Suppressor macrophage treated with lipopolysaccharide for 1 hour (primary cell): Measurements from ENCODE around the gene RTCA.
"Not testable (repeated sequence)": the region's sequence is repeated elsewhere in the genome, so short reads cannot be mapped to it uniquely, and the experiment has no call there.

ENCODE experiments used
- DNase-seq, 3 donors: peaks; one replicate each; pipeline ENCODE4 v3.0.0-alpha.2; 2020 to 2022

The RTCA gene

DNA sequence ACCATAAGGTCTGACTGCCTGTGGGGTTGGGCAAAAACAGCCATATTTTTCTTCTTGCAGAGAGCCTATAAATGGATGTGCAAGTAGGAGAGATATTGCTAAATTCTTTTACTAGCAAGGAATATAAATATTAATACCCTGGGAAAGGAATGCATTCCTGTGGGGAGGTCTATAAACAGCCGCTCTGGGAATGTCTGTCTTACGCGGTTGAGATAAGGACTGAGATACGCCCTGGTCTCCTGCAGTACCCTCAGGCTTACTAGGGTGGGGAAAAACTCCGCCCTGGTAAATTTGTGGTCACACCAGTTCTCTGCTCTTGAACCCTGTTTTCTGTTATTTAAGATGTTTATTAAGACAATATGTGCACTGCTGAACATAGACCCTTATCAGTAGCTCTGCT, 1.9 kb upstream of the RTCA start:
- DNase-seq = not testable (repeated sequence)

DNA sequence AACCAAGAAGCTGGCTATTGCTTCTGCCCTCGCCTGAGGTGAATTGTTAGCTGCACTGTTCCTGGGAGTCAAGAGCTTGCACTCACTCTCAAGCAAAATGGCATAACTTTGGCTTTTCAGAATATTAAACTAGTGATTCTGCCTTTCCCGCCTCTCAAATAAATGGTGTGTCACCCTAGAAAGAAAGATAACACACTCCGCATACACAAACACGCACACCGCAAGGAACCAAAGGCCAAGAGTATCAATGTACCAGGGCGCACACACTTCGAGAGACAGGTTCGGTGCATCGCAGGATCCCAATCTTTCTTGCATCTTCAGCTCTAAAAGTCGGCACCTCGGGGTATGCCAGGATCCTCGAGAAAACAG, 470 bp upstream of the RTCA start:
- no peak for DNase-seq

DNA sequence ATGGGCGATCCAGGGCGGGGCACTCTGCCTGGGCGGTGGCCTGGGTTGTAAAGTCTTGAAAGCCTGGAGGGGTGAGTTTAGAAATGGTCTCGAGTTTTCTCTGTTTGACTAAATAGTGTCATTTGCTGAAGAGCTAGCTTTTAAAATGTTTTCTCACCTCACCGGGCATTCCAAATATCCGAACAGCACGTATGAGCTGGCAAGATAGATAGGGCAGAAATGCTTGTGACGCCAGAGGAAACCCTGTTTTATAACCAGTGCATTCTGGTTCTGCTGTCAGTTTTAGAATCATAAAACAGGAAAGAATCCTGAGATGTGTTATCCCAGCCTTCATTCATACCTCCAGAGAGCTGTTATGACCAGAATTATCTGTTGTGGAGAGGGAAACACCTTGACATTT, 725 bp downstream of the RTCA start:
- no peak for DNase-seq

DNA sequence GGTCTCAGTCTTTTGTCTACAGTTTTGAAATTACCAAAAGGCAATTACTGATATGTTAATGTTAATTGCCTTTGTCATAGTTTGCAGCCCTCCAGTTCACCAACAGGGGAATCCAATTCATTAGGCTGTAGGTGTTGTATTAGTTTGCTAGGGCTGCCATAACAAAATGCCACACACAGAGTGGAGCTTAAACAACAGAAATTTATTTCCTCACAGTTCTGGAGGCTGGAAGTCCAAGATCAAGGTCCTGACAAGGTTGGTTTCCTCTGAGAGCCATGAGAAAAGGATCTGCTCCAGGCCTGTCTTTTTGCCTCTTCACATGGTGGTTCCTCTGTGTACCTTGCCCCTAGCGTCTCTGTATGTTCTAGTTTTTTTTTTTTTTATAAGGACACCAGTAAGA, 1.3 kb downstream of the RTCA start:
- no peak for DNase-seq

DNA sequence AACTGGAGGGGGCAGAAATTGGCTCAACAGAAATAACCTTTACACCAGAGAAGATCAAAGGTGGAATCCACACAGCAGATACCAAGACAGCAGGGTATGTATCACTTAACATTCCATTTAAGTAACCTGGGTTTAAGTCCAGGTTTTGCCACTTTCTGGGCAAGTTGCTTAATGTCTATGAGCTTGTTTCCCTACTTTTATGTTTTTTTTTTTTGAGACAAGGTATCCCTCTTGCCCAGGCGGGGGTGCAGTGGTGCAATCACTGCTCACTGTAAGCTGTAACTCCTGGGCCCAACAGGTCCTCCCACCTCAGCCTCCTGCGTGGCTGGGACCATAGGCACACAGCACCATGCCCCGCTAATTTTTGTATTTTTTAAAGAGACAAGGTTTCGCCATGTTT, 2.2 kb downstream of the RTCA start:
- no peak for DNase-seq

DNA sequence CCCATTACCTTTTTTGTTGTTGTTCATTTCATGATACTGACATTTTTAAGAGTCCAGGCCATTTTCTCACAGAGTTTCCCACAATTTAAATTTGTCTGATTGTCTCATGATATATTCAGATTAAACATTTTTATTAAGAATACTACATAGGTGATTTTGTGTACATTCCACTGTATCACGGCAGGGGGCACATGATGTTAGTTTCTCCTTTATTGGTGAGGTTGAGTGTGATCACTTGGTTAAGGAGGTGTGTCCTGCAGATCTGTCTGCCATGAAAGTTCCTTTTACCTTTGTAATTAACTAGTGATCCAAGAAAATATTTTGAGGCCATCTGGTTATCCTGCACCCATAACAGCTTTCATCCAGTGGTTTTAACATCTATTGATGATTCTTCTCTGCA, 11.8 kb downstream of the RTCA start:
- DNase-seq = peak in 2 of 3 donors; percentile 8 to 30

DNA sequence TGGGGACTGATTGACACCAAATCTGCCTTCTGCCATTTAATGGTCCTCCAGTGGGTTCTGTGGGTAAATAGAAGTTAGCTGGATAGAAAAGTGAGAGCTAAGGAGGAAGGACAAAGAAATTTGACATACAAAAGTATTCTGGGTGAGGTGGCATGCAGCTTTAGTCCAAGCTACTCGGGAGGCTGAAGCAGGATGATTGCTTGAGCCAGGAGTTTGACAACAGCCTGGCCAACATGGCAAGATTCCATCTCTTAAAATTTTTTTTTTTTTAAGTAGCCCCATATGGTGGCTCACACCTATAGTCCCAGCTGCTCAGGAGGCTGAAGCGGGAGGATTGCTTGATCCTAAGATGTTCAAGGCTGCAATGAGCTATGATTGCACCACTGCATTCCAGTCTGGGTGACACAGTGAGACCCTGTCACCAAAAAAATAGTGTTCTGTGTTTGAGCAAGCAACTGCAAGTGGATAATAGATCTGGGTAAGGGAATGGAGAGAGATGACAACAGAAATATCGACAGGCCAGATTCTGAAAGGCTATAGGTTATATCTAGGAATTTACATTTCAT, 13.4 kb downstream of the RTCA start:
- DNase-seq = no peak

DNA sequence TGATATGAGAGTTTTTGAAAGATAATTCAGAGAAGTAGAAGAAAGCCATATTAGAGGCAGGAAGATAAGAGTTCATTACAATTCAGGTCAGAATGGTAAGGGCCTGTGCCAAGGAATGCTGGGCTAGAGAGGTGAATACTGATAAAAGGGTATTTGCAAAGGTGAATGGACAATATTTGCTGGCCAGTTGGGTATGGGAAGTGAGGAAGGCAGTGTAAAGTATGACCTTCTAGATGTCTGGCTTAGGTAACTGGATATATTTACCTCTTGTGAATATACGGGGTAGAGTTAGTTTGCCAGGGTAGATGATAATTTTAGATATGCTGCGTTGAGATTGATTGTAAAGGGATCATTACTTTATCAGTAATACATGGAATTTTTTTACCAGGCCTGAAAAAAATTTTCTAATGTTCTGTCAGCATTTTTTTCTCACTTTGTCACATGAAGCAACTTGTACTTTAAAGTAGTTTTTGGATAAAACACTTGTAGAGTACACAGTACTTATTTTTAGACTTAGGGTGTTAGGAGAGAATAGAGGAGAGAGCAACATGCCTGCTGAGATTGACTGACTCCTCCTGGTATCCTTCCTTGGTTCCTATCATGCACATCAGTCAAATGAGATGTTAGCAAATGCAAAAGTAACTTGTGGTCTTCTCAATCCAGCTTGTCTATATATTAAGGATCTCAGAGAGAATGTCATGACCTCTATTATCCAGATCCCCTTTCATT, 14.1 kb downstream of the RTCA start:
- no peak for DNase-seq

DNA sequence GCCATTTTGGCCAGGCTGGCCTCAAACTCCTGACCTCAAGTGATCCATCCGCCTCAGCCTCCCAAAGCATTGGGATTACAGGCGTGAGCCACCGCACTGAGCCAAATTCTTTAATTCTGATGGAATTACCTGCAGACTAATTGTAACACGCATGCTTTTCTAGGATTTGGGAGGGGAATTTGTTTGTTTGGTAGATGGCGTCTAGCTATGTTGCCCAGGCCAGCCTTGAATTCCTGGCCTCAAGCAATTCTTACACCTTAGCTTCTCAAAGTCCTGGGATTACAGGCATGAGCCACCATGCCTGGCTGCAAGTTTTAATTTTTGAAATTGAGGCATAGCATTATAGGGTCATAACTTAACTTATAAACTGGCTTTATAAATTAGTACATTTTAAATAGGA, 18.6 kb downstream of the RTCA start:
- DNase-seq = no peak

DNA sequence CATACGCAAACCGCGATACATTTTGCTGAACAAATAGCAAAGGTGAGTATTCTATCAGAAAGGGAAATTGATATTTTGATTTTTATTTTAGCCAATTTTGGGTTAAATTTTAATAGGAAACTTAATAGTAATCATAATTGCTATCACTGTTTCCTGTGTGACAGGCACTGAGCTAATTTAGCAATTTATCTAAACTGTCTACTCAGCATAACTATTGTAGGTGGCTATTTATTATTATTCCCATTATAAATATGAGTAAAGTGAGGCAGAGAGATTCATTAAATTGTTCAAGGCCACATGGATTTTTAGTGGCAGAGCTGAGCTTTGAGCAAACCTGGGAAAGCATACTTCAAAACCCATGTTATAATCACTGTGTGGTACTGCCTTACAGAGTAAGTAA, 21.1 kb downstream of the RTCA start:
- DNase-seq = no peak

DNA sequence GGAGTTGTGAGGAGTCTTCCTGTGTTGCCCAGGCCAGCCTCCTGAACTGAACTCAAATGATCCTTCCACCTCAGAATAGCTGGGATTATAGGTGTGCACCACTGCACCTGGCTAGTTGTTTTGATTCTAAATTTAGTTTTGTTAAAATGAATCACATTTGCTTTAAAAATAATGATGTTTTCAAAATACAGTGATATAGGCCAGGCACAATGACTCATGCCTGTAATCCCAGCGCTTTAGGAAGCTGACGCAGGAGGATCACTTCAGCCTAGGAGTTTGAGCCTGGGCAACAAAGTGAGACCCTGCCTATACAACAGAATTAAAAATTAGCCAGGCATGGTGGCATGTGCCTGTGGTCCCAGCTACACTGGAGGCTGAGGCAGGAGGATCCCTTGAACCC, 24.3 kb downstream of the RTCA start:
- DNase-seq = no peak

DNA sequence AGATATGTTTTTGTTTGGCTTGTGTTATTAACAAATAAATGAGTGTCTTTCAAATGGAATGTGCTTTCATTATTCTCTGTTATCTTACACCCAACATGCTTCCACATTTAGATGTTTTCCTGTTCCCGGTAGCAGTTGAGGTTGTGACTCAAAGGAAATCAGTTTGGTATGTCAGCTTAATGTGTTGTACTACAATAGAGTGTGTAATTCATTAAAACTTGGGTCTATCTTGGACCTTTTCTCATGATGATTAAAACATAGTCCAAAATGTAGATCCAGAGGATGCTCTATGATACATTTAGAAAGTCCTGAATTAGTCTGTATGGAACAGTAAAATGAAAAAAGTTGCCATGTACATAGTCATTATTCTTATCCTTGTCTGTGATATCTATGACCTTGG, 26.7 kb downstream of the RTCA start:
- DNase-seq = no peak

DNA sequence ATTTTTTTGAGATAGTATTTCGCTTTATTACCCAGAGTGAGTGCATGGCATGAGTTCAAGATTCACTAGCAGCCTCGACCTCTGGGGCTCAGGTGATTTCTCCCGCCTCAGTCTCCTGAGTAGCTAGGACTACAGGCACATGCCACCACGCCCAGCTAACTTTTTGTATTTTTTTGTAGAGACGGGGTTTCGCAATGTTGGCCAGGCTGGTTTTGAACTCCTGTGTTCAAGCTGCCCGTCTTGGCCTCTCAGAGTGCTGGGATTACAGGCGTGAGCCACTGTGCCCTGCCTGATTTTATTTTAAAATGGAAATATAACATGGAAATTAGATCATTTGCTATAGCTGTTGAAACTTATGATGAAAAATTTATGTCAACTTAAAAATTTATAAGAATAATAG, 30.1 kb downstream of the RTCA start:
- DNase-seq = no peak

DNA sequence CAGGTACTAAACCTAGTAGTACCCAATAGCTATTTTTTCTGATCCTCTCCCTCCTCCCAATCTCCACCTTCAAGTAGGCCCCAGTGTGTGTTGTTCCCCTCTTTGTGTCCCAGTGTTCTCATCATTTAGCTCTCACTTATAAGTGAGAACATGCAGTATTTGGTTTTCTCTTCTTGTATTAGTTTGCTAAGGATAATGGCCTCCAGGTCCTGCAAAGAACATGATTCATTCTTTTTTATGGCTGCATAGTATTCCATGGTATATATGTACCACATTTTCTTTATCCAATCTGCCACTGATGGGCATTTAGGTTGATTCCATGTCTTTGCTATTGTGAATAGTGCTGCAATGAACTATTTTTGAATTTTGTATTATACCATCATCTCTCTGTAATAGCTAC, 31.0 kb downstream of the RTCA start:
- not testable (repeated sequence) for DNase-seq

DNA sequence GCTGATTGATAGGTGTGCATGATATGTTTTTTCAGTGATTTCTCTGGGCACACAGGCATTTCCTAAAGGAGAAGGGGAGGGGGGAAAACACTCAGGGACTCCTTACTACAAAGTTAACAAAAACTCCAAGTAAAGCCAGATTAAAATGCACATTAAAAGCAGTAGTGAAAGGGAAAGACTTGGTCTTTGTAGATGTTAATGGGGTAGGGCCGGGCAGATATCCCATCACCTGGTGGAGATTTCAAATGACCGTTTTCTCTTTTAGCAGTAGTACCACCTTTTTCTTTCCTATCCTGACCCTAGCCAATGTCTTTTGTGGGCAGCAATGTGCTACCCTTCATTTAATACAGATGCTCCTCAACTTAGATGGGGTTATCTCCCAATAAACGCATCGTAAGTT, 32.5 kb downstream of the RTCA start:
- no peak for DNase-seq

DNA sequence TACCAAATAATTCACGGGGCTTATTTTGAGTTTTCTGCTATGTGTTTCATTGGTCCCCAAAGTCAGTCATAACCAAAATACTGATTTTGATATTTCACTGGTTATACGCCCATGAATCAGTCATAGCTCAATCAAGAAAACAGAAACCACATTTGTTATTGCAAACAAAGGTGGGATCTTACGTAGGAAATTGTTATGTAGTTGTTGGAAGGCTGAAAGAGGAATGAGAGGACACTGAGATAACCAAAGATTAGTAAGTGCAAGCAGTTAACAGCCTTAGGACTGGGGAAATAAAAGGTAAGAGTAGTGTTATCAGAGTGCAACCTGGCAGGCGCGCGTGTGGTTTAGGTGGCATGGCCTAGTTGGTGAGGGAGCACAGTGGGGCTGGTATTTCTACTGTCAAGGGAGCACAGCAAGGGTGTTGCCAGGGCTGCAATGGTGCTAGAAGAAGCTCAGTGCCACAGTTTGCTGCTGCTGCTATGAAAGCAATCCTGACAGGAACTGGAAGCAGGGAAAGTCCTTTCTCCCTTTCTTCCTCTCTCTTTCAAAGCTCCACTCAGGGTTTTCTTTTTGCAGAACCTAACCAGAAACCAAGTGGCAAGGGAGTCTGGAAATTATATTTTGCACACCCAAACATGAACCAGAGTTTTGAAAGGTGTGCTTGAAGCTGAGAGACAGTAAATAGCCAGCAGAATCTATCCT, 33.7 kb downstream of the RTCA start:
- no peak for DNase-seq

DNA sequence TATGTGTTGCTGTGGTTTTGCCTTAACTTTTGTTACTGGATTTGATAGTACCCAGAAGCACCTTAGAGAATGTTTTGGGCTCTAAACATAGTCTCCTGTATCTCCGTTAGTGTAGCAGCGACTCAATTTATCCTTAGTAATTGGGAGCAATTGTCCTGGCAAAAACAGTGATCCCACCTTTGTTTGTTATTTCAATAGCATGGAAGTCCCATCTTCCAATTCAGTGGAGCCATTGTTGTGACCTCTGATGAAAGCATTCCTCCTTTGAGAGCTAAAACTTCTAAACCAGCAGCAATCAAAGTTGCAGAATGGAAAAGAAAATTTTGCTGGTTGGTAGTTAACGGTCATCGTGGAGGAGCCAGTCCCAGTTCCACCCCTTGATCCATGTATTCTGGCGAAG, 34.7 kb downstream of the RTCA start:
- DNase-seq = no peak

DNA sequence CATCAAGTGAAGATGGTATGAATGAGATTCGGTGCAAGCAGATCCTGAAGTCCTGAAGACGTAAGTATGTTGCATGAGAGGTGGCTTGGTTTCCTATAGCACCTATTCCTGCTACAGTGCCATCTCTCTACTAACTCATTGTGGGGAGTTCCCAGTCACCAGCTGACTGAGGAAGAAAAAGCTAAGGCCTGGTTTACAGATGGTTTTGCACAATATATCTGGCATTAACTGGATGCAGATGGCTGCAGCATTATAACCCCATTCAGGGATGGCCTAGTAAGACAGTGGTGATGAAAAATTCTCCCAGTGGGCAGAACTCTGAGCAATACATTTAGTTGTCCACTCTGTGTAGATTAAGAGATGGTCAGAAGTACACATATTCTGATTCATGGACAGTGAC, 36.7 kb downstream of the RTCA start:
- no peak for DNase-seq

DNA sequence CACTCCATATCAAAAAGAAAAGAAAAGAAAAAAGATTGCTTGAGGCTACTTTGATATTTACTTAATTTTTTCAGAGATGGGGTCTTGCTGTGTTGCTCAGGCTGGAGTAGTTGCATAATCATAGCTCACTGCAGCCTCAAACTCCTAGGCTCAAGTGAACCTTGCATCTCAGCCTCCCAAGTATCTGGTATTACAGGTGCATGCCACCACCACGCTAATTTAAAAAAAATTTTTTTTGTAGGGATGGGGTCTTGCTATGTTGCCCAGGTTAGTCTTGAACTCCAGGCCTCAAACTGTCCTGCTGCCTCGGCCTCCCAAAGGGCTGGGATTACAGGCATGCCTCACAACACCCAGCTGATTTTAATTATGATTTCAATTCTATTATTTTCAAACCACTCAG, 38.2 kb downstream of the RTCA start:
- DNase-seq = no peak

DNA sequence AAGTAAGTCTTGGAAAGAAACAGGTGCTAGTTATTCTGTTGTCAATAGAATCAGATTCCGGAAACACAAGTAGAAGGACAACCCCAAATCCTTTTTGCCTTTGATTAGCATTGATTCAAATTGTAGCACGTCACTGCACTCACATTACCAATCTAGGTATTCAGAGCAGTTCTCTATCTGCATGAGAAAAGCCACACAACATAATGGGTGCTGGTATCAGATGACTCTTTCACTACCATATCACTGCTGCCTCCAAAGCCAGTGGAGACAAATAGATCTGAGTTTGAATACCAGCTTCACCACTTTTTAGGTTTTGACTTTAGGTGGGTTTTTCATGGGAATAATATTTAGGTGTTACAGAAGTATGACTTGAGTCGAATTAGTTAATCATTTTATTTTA, 38.9 kb downstream of the RTCA start:
- no peak for DNase-seq

DNA sequence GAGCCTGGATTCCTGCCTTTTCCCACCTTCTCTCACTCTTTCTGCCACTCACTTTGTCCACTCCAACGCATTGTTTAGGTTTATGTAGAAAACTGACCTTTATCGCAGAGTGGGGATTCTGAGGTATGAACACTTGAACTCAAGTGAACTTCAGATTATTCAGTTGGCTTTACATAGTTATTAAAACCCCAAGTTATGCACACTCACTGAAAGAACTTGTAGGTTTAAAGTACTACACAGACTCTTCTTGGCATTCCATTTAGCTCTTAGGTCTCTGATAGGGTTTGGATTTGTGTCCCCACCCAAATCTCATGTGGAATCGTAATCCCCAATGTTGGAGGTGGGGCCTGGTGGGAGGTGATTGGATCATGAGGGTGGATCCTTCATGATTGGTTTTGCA, 39.9 kb downstream of the RTCA start:
- no peak for DNase-seq

DNA sequence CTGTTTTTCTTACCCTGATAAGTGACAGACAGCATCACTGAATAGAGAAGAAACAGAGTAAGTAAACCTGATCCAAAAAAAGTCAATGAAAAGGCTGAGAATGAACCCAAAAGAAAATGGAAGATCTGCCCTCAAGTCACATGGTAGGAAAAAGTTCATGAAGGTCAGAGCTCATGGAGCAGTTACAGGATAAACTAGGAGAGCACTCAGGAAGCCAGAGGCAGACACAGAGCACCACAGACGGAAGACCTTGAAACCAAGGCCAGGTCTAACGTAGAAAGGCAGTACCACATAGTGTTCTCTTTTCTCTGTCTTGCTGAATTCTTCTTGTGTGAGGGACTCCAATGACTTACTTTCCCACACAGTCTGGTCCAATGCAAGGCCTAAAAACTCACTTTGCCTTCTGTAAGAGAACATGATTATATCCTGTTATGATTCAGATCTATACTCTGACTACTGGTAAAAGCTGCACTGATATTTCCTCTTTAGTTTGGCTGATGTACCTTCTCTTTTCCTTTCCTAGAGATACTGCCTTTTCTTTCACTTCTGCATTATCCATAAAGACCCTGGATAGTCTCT, 40.8 kb downstream of the RTCA start:
- peak in 1 of 3 donors; percentile 14 for DNase-seq

DNA sequence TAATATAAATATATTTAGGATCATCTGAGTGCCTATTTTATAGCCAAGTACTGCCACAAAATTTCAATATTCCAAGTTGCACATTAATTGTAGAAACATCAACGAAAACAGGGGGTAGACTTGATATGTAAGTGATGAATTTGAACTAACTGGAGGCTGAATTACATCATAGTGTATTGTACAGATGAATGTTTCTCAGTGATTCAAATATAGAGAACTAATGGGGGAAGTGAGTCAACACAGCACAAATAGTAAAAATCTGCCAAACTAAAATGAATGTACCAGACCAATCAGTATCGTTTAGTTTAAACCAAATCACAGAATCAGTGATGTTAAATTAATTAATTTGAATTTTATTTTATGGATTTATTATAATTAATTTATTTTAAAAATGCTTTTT, 42.8 kb downstream of the RTCA start:
- DNase-seq = peak; percentile 34 to 79 (median 73)

DNA sequence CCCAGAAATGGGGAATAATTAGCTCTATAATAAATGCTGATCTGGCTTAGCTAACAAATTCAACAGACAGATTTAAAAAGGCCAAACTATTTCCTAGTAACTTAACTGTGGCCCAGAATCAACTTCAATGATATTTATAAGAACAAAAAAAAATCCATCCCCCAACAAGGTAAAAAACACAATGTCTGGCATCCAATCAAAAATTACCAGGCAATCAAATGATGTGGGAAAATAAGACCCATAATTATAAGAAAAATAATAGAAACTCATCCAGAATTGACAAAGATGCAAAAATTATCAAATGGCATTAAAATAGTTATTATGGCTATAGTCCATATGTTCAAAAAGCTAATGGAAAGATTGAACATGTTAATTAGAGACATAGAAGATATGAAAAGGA, 43.8 kb downstream of the RTCA start:
- DNase-seq = no peak
